Measurements from ENCODE around the gene CALU. TPM values are rescaled to one million over a fixed set of nuclear protein-coding genes. Genes with fewer than 3 reads are reported as not detected.

The CALU gene
- total RNA-seq, 2 experiments from 2014 or later: 33.0 to 35.4 TPM

DNA sequence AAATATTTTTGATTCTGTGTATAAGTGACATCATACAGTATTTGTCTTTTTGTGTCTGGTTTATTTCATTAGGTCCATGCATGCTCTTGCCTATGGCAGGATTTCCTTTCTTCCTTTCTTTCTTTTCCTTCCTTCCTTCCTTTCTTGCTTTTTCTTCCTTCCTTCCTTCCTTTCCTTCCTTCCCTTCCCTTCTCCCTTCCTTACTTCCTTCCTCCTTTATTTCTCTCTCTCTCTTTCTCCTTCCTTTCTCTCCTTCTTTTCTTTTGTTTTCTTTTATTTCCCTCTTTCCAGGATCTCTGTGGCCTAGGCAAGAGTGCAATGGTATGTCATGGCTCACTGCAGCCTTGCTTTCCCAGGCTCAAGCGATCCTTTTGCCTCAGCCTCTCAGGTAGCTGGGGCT is 31.4 kb upstream of the CALU start:
- H3K36me3 Mint-ChIP-seq (ENCODE audit: low read depth): no peaks in the 10 kb centered on the region
- no peaks in the 10 kb centered on the region for H3K9me3 Mint-ChIP-seq
- intact Hi-C loops (cut with micrococcal nuclease): no loop called here
- peaks cover 9% of the 10 kb centered on the region for H3K4me1 Mint-ChIP-seq (ENCODE audit: low read depth)
- H3K27me3 Mint-ChIP-seq (ENCODE audit: low read depth): no peaks in the 10 kb centered on the region
- no peak overlapping the region for H3K27ac Mint-ChIP-seq
- H3K4me3 Mint-ChIP-seq: no peak overlapping the region
- no peak for DNase-seq
- CTCF ChIA-PET: interaction anchor here (0.7 to 1.5 kb wide), 5 partner anchors 35 to 283 kb away, joined by 3 to 7 read pairs (median 3); partner anchors contain the start of gene GARIN1A

DNA sequence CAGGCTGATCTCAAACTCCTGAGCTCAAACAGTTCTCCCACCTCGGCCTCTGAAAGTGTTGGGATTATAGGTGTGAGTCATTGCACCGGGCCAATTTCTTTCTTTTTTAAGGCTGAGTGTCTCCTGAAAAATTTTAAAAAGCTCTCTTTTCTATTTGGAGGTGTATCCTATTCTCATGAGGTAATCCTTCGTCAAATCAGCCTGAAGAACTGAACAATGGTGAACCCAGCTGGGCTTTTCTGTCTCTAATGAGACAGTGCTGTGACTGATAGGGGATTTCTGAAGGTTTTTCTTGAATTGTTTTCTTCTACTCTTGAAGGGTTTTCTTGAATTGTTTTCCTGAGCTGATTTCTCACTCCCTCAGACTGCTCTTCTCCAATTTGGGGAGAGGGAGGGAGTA is 30.9 kb upstream of the CALU start:
- Mint-ChIP-seq H3K4me1 (ENCODE audit: low read depth) (peaks cover 9% of the 10 kb centered on the region), H3K4me3 (no peak overlapping the region)

DNA sequence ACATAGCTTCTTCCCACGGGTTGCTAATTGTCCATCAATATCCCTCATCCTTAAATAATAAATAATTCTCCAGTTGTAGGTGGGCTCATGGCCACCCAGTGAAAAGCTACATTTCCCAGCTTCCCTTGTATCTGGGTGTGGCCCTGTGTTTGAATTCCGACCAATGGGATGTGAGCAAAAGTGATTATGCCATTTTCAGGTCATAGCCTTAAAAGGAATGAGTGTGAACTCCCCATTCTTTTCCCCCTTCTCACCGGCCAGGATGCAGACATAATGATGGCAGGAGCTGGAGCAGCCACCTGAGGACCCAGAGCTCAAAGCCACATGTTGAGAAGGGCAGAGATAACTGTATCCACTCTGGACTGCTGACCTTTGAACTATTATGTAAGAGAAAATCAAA is 30.3 kb upstream of the CALU start:
- Mint-ChIP-seq H3K36me3 (ENCODE audit: low read depth) (no peaks in the 10 kb centered on the region), H3K4me1 (ENCODE audit: low read depth) (peaks cover 6% of the 10 kb centered on the region)

More for the DNA sequence above, 30.9 kb upstream of the CALU start:
- intact Hi-C loops (cut with micrococcal nuclease): no loop called here
- H3K9me3 Mint-ChIP-seq: no peaks in the 10 kb centered on the region
- no peak overlapping the region for H3K27ac Mint-ChIP-seq
- CTCF ChIA-PET: interaction anchor here (0.7 to 1.5 kb wide), 5 partner anchors 36 to 283 kb away, joined by 3 to 7 read pairs (median 3); partner anchors contain the start of gene GARIN1A
- H3K27me3 Mint-ChIP-seq (ENCODE audit: low read depth): no peaks in the 10 kb centered on the region
- H3K36me3 Mint-ChIP-seq (ENCODE audit: low read depth): no peaks in the 10 kb centered on the region
- DNase-seq: no peak

DNA sequence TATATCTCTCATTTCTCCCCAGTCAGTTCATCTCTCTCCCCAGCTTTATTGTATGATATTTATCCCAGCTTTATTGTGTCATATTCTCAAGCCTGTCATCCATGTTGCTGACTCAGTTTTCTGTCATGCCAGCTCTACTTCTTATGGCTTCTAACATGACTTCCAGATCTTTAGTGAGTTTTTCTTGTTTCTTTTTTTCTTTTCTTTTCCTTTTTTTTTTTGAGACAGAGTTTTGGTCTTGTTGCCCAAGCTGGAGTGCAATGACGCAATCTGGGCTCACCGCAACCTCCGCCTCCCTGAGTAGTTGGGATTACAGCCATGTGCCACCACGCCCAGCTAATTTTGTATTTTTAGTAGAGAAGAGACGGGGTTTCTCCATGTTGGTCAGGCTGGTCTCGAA is 28.7 kb upstream of the CALU start:
- H3K4me3 Mint-ChIP-seq: no peak overlapping the region
- peaks cover 5% of the 10 kb centered on the region for H3K4me1 Mint-ChIP-seq (ENCODE audit: low read depth)
- no peak overlapping the region for H3K27ac Mint-ChIP-seq
- H3K9me3 Mint-ChIP-seq: no peaks in the 10 kb centered on the region
- H3K27me3 Mint-ChIP-seq (ENCODE audit: low read depth): peaks cover 3% of the 10 kb centered on the region
- no peak for DNase-seq
- CTCF ChIA-PET: no interaction called here
- no peaks in the 10 kb centered on the region for H3K36me3 Mint-ChIP-seq (ENCODE audit: low read depth)
- intact Hi-C loops (cut with micrococcal nuclease): no loop called here

More for the DNA sequence above, 30.3 kb upstream of the CALU start:
- intact Hi-C loops (cut with micrococcal nuclease): no loop called here
- H3K27me3 Mint-ChIP-seq (ENCODE audit: low read depth): peaks cover 2% of the 10 kb centered on the region
- DNase-seq: no peak
- no peak overlapping the region for H3K4me3 Mint-ChIP-seq
- CTCF ChIA-PET: interaction anchor here (0.9 to 1.5 kb wide), 2 partner anchors 42 to 100 kb away, joined by 3 to 7 read pairs; no protein-coding TSS in a partner anchor
- H3K9me3 Mint-ChIP-seq: no peaks in the 10 kb centered on the region
- no peak overlapping the region for H3K27ac Mint-ChIP-seq

DNA sequence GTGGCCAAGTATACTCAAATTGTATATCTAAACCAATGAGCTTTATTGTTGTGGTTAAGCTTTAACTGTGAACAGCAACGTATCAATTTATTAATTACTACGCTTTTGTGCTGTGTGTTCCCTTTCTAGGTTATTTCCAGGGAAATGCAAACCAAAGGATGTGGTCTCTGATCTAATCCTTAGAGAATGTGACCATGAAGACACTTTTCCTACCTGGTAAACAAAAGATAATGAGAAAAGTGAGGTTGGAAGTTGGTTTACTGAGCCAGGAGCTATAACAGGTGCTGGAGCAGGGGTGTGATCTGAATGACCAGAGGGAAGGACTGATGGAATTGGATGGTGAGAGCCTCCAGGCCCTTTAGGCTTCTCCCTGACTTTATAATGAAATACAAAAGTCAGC is 25.4 kb upstream of the CALU start:
- no peaks in the 10 kb centered on the region for H3K9me3 Mint-ChIP-seq
- no peaks in the 10 kb centered on the region for H3K4me1 Mint-ChIP-seq (ENCODE audit: low read depth)
- intact Hi-C loops (cut with micrococcal nuclease): no loop called here
- no peak overlapping the region for H3K4me3 Mint-ChIP-seq
- CTCF ChIA-PET: no interaction called here
- no peak for DNase-seq
- no peaks in the 10 kb centered on the region for H3K36me3 Mint-ChIP-seq (ENCODE audit: low read depth)
- no peak overlapping the region for H3K27ac Mint-ChIP-seq
- H3K27me3 Mint-ChIP-seq (ENCODE audit: low read depth): peaks cover 3% of the 10 kb centered on the region

DNA sequence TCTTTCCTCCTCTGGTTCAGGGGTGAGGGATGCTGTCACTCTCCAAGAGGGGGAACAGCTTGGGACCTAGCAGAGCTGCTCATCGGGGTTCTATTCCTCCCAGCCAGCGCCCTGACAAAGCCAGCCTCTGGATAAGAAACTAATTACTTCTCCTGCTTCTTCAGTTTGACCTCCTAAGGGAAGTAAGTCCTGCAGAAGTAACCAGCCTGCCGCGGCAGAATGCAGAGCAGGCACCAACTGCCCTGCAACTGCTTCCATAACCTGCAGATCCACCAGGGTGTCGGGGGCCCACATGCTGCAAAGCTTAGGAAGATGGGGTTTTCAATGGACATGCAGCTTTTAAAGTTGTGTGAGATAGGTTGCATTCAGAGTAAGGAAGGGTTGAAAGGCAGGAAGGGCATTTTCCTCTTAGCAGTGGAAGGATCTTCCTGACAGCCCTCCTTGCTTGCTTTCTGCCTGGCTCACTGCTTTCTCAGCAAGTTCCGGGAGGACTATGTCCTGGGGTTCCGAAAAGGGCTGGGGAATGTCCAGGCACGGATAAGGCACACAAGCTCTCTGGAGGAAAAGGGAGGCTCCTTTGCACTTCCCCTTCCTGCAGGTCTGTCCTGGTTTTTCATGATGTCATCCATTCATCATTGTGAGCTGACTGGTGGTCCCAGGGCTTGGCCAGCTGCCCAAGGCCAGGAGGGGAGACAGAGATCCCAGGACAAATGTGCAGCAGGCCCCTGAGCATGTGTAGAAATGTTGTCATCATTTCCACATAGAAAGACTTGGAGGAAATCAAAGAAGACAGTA is 24.3 kb upstream of the CALU start:
- Mint-ChIP-seq H3K4me1 (ENCODE audit: low read depth) (no peaks in the 10 kb centered on the region), H3K9me3 (no peaks in the 10 kb centered on the region), H3K27me3 (ENCODE audit: low read depth) (peaks cover 3% of the 10 kb centered on the region), H3K27ac (no peak overlapping the region), H3K4me3 (no peak overlapping the region), H3K36me3 (ENCODE audit: low read depth) (no peaks in the 10 kb centered on the region)
- intact Hi-C loops (cut with micrococcal nuclease): no loop called here
- no peak for DNase-seq
- CTCF ChIA-PET: interaction anchor here (0.6 kb wide), 1 partner anchor 181 kb away, joined by 3 read pairs; no protein-coding TSS in a partner anchor

DNA sequence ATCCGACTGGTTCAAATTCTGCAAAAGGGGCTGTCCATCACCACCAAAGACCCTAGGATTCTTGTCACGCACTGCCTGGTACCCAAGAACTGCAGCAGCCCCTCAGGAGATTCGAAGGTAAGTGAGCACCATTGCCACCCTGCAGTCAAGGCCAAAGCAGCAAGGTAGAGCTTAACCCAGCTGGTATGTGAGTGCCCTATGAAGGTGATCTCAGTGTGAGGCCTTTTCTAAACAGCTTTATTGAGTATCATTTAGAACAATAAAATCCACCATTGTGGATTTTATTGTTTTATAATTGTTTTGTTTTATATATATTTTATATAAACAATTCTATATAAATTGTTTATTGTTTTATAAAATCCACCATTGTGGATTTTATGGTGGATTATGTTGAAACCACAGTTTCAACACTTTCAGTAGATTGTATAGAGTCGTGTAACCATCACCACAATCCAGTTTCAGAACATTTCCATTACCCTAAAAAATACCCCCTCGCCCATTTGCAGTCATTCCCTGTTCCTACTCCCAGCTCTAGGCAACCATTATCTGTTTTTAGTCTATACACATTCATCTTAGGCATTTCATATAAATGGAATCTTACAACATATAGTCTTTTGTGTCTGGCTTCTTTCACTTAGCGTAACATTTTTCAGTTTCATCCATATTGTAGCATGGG is 20.1 kb upstream of the CALU start:
- Mint-ChIP-seq H3K36me3 (ENCODE audit: low read depth) (no peaks in the 10 kb centered on the region), H3K4me1 (ENCODE audit: low read depth) (no peaks in the 10 kb centered on the region)
- CTCF ChIA-PET: interaction anchor here (0.6 kb wide), 1 partner anchor 373 kb away, joined by 3 read pairs; no protein-coding TSS in a partner anchor

DNA sequence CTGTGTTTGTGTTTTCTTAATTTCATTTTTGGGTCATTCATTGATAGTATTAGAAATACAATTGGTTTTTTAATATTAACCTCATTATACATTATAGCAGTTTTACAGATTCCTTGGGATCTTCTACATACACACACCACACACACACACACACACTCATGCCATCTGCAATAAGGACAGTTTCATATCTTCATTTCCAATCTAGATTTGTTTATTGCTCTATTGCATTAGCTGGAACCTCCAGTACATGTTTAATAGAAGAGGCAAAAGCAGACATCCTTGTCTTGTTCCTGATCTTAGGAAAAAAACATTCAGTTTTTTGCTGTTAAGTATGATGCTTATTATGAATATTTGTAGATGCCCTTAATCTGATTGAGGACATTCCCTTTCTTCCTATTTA is 17.8 kb upstream of the CALU start:
- CTCF ChIA-PET: no interaction called here
- DNase-seq: no peak
- Mint-ChIP-seq H3K9me3 (no peaks in the 10 kb centered on the region), H3K4me3 (no peak overlapping the region), H3K27me3 (ENCODE audit: low read depth) (no peaks in the 10 kb centered on the region), H3K36me3 (ENCODE audit: low read depth) (no peaks in the 10 kb centered on the region), H3K27ac (no peak overlapping the region), H3K4me1 (ENCODE audit: low read depth) (no peaks in the 10 kb centered on the region)
- intact Hi-C loops (cut with micrococcal nuclease): no loop called here

More for the DNA sequence above, 20.1 kb upstream of the CALU start:
- Mint-ChIP-seq H3K27me3 (ENCODE audit: low read depth) (no peaks in the 10 kb centered on the region), H3K27ac (no peak overlapping the region), H3K4me3 (no peak overlapping the region), H3K9me3 (no peaks in the 10 kb centered on the region)
- intact Hi-C loops (cut with micrococcal nuclease): no loop called here
- DNase-seq: no peak

DNA sequence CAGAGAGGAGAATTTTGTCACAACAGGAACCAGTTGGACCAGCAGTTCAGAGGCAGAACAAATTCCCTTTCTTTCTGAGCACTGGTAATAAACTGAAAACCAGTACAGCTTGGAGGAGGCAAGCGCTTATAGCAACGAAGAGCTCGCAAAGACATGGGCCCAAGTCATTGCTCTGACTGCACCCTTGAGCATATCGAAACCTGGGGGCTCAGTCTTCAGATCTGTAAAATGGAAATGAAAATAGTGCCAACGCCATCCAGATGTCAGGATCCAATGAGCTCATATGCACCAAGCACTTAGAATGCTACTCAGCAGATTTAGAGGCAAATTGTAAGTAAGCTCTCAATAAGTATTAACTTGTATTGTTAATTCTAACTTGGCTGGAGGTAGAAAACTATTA is 14.4 kb upstream of the CALU start:
- Mint-ChIP-seq H3K36me3 (ENCODE audit: low read depth) (no peaks in the 10 kb centered on the region), H3K4me3 (no peak overlapping the region), H3K27ac (no peak overlapping the region), H3K9me3 (no peaks in the 10 kb centered on the region), H3K27me3 (ENCODE audit: low read depth) (no peaks in the 10 kb centered on the region), H3K4me1 (ENCODE audit: low read depth) (no peaks in the 10 kb centered on the region)
- CTCF ChIA-PET: interaction anchor here (0.6 kb wide), 1 partner anchor 292 kb away, joined by 3 read pairs; no protein-coding TSS in a partner anchor
- DNase-seq: no peak
- intact Hi-C loops (cut with micrococcal nuclease): no loop called here

DNA sequence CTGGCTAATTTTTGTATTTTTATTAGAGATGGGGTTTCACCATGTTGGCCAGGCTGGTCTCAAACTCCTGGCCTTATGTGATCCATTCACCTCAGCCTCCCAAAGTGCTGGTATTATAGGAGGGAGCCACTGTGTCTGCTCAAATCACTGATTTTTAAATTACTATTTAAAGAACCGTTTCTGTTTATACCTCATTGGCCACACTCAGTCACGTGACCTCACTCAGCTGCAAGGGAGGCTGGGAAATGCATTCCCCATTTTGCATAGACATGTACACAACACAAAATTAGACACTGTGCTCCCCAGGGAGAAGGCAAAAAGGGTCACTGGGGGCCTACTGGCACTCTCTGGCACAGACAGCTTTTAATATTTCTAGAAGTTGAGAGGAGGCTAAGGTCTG is 13.6 kb upstream of the CALU start:
- intact Hi-C loops (cut with micrococcal nuclease): no loop called here
- Mint-ChIP-seq H3K27ac (no peak overlapping the region), H3K4me3 (no peak overlapping the region), H3K9me3 (no peaks in the 10 kb centered on the region), H3K4me1 (ENCODE audit: low read depth) (no peaks in the 10 kb centered on the region), H3K36me3 (ENCODE audit: low read depth) (no peaks in the 10 kb centered on the region), H3K27me3 (ENCODE audit: low read depth) (no peaks in the 10 kb centered on the region)
- CTCF ChIA-PET: interaction anchor here (0.6 kb wide), 1 partner anchor 293 kb away, joined by 3 read pairs; no protein-coding TSS in a partner anchor
- no peak for DNase-seq

DNA sequence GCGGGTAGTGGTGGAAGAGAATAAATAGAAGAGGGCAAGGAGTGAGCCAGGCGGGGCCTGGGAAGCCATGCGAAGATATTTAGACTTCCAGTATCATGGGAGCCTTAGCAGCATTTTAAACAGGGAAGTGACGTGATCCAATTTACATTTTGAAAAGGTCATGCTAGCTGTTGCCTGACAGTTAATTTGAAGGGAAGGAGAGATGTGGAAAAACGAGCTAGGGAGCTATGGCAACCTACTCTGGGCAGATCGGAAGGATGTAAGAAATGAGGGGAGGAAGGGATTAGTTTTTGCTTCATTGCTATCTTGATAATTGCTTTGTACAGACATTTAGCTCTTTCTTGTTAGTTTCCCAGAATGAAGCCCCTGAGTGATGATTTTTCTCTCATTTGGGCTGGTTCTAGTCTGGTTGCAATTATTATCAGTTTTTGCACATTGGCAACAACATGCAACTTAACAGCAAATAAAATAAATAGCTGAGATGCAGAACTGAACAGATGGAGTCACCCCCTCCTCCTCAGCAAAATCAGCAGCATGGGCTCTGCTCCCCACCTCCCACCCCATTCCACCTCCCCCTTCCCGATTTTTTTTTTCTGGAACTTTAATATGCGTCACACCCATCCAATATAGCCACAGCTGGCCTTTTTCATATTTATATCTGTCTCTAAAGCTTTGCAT is 13.0 kb upstream of the CALU start:
- Mint-ChIP-seq H3K36me3 (ENCODE audit: low read depth) (no peaks in the 10 kb centered on the region), H3K4me3 (no peak overlapping the region), H3K27ac (no peak overlapping the region), H3K9me3 (no peaks in the 10 kb centered on the region), H3K4me1 (ENCODE audit: low read depth) (no peaks in the 10 kb centered on the region), H3K27me3 (ENCODE audit: low read depth) (peaks cover 3% of the 10 kb centered on the region)
- CTCF ChIA-PET: interaction anchor here (0.5 kb wide), 1 partner anchor 185 kb away, joined by 6 read pairs; no protein-coding TSS in a partner anchor
- intact Hi-C loops (cut with micrococcal nuclease): no loop called here
- no peak for DNase-seq

DNA sequence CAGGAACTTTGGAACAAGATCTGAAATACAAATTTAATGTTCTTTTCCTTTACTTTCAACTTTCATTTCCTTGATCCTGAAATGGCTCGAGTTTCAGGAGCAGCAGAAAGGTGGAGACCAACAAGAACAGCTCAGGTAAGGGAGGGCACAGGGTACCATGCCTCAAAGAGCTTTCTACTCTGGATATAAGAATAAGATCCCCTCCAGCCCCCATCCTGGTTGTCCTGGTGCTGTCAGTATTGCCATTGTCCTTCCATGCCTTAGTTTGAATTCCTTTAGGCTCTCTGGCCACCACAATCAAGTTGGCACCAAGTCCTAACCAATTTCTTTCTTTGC is 12.5 kb upstream of the CALU start:
- Mint-ChIP-seq H3K27ac (no peak overlapping the region), H3K4me3 (no peak overlapping the region), H3K27me3 (ENCODE audit: low read depth) (peaks cover 4% of the 10 kb centered on the region), H3K9me3 (no peaks in the 10 kb centered on the region), H3K36me3 (ENCODE audit: low read depth) (no peaks in the 10 kb centered on the region), H3K4me1 (ENCODE audit: low read depth) (no peaks in the 10 kb centered on the region)
- no peak for DNase-seq
- intact Hi-C loops (cut with micrococcal nuclease): no loop called here
- CTCF ChIA-PET: no interaction called here

Data from activated naive CD4-positive, alpha-beta T cell treated with anti-CD3 and anti-CD28 coated beads for 36 hours (primary cell).